OCI-LY3 (cell line): Measurements from ENCODE around the gene GPR176.

Experiments
- CTCF ChIP-seq: fragments of 200-600, 300-600 bp; sonication (generic); IDR thresholded peaks from 2 replicates; pipeline ENCODE4 v1.5.1; 2014; ENCODE audit warnings: antibody characterized with exemption, low read length, low read depth
- EZH2phosphoT487 ChIP-seq: fragments of 200-600 bp; shearing (Covaris generic); IDR thresholded peaks from 2 replicates; pipeline ENCODE4 v1.6.1; 2018; ENCODE audit warnings: antibody characterized with exemption, mixed run types, low read depth

- 0 out of 2 replicates have a peak, but pooled peaks have one; percentile 12 for TF ChIP-seq CTCF
- no peak for TF ChIP-seq EZH2phosphoT487
These were observed 31.3 kb downstream of the GPR176 start for GRCh38 chr15:39888809-39889208.
